Measurements from ENCODE around the gene MAGEB2.

The MAGEB2 gene

GRCh38 chrX:30261012-30261411 is 45.6 kb downstream of the MAGEB2 start:
- DNase-seq (ENCODE audit: low read depth in 1 of 2, low spot score in 1 of 2) = no peak
- Histone ChIP-seq H3K27me3 (ENCODE audit: insufficient read depth, poor library complexity, severe bottlenecking) (no peaks in the 10 kb centered on the region), H3K4me3 (replicated peaks; ENCODE audit: insufficient read depth, low read length) (no peak overlapping the region), H3K27ac (replicated peaks) (no peak overlapping the region)
- TF ChIP-seq CTCF (IDR thresholded peaks at IDR 0.05; ENCODE audit: insufficient read depth, low read length) = no peak

GRCh38 chrX:30262763-30263162 is 47.4 kb downstream of the MAGEB2 start:
- DNase-seq (ENCODE audit: low read depth in 1 of 2, low spot score in 1 of 2) = no peak
- TF ChIP-seq POLR2AphosphoS5 (IDR thresholded peaks at IDR 0.05; ENCODE audit: low read depth) (no peak), REST (IDR thresholded peaks at IDR 0.05; ENCODE audit: insufficient replicate concordance, low read depth) (no peak), CTCF (IDR thresholded peaks at IDR 0.05; ENCODE audit: insufficient read depth, low read length) (no peak), SPI1 (IDR thresholded peaks at IDR 0.05; ENCODE audit: borderline replicate concordance, low read depth) (no peak), GABPA (IDR thresholded peaks at IDR 0.05; ENCODE audit: low read depth) (no peak)
- H3K27me3 ChIP-seq (ENCODE audit: insufficient read depth, poor library complexity, severe bottlenecking) = no peaks in the 10 kb centered on the region
- H3K4me3 ChIP-seq (replicated peaks; ENCODE audit: insufficient read depth, low read length) = no peak overlapping the region
- H3K27ac ChIP-seq (replicated peaks) = no peak overlapping the region
